GM18511 (cell line): ENCODE data around the gene GAB3.

ENCODE experiments used
- ATAC-seq: cut with Tn5 transposase; IDR thresholded peaks from one replicate; pipeline ENCODE4 v1.9.1; 2021; ENCODE audit warnings: mild to moderate bottlenecking, moderate library complexity; ENCODE audit not compliant: unreplicated experiment

The GAB3 gene, protein sequence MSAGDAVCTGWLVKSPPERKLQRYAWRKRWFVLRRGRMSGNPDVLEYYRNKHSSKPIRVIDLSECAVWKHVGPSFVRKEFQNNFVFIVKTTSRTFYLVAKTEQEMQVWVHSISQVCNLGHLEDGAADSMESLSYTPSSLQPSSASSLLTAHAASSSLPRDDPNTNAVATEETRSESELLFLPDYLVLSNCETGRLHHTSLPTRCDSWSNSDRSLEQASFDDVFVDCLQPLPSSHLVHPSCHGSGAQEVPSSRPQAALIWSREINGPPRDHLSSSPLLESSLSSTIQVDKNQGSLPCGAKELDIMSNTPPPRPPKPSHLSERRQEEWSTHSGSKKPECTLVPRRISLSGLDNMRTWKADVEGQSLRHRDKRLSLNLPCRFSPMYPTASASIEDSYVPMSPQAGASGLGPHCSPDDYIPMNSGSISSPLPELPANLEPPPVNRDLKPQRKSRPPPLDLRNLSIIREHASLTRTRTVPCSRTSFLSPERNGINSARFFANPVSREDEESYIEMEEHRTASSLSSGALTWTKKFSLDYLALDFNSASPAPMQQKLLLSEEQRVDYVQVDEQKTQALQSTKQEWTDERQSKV

GRCh38 chrX:154750301-154751202 is at the start of gene GAB3:
TSS of gene GAB3 (minus strand) at chrX:154751077. CDS start at chrX:154751025, 52 bp downstream.
- peak; percentile 69 for ATAC-seq

DNA sequence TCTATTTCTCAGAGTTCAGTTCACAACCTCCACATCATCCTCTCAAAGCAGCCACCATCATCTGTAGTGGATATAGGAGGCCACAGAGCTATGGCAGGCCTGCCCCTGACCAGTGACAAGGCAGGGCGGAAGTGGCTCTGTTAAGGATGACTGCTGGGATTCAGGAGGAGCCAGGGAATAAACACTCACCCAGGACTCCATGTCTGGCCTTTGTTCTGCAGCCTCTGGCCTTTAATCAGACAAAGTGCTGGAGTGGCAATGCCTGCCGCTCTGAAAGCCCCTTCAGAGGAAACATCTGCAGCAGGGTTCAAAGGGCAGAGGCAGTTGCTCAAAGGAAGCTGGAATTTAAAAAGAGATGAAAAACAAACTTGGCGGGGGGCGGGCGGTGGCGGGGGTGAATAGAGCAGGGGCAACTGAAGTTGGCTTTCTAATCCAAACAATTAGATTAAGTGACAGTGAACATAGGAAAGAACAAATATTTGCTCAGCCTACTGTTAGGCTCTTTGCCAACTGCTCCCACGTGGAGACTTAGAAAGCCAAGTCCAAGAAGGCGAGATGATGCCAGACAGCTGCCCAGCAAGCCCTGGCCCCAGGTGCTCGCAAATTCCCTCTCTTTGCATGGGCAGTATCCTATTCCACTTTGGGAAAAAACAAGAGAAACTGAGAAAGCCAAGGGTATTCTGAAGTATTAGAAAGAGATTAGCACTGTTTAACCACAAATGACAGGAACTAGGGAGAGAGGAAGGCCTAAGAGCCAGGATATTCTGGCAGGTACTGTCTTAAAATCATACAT is 48.9 kb upstream of the GAB3 start:
- no peak for ATAC-seq

GRCh38 chrX:154797006-154797405 is 46.1 kb upstream of the GAB3 start:
- no peak for ATAC-seq

DNA sequence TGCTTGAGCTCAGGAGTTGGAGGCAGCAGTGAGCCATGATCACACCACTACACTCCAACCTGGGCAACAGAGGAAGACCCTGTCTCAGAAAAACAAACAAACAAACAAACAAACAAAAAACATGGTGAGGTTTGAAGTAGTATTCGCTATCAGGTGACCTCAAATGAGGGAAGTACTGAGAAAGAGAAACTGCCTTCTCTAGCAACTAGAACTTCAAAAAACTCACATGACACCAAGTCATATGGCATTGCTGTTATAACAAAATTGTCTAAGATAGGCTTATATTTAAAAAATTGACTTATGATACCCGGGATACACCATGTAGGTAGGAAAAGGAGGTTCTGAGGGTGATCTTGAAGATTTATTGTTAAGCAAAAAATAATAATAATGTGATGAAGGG is 44.1 kb upstream of the GAB3 start:
- no peak for ATAC-seq

GRCh38 chrX:154793084-154793795 is 42.4 kb upstream of the GAB3 start:
- no peak for ATAC-seq

DNA sequence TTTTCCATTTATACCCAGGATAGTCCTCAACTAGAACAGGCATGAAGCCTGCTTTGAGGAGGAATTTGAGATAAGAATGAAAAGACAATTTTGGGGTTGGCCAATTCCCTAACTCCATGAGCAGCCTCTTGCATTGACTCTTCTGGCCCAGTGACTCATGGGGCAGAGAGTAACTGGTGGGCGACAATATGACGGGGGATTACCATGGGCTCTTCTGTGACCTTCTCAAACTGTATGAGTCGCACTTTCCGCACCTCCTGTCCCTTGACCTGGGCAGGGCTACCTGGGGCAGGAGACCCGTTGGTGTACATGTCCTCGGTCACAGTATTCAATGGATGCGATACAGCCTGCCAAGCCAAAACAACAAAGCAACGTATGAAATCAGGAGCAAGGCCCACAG is 41.1 kb upstream of the GAB3 start:
- ATAC-seq: no peak

DNA sequence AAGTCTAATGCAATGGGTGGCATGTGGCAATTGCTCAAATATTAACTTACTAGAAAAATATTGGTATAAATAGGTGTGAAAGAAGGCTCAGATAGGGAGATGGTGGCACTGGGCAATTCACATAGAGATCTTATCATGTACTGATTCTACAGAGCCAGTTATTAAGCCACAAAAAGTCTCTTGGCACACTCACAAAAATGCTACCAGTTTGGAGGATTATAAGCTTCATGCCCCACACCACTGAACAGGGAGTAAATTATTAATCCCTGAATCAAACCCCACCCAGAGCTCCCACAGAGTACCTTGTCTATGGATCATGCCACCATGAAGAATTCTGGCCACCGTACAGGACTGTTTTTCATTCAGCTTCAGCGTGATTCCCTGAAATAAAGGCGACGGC is 40.6 kb upstream of the GAB3 start:
- no peak for ATAC-seq

- no peak for ATAC-seq
Measured at GRCh38 chrX:154785716-154786115, 34.8 kb upstream of the GAB3 start.

DNA sequence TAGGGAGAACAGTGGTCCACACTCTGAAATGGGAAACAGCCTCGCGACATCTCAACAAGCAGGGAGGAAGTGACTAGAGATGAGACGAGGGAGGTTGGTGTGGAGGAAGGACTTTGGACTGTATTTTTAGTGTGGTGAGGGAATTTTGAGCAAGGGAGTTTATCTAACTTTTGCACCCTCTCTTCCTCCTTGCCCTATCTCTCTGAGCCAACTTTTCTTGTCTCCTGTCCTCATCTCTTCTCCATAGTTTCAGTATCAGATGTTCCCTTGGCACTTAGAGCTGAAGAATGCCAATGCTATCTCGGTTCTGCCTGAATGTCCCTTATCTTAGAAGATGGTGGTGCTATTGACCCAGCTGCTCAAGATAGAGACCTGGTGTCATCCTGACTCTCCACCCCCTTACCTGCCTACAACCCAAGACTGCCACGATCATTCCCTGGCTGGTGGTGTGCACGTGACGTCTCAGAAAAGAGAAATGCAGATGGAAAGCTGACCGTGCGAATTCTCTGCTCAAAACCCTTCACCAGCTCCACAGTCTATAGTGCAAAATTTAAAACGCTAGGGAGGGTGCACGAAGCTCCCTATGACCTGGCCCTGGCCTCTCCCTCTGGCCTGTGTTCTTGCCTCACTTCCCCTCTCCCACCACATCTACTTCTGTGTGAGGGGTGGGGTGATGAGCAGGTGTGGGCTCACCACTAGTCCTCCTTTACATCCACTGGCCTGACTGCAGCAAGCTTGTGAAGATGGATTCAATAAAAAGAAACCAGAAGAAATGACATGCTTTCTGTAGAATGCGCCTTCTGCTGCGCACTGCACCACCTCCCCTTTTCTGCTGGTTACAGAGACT is 33.5 kb upstream of the GAB3 start:
- no peak for ATAC-seq

DNA sequence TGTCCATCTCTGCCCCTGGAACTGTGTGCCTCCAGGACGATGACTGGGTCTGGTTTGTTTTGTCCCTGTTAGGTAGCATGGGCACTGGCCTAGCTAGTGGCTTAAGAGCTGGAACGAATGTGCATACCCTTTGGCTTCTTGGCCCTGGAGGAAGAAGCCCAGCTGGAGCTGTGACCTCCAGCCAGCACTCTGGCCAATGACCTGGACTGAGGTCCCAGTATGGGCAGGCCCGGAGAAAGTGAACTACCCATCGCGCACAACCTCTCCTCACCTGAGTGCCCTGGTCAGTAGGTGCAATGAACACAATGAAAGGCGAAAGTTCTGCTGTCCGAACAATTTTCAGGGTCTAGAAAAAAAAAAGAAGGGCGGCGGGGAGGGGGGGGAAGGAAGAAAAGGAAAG is 30.1 kb upstream of the GAB3 start:
- no peak for ATAC-seq

GRCh38 chrX:154779261-154779660 is 28.4 kb upstream of the GAB3 start:
- ATAC-seq: no peak

DNA sequence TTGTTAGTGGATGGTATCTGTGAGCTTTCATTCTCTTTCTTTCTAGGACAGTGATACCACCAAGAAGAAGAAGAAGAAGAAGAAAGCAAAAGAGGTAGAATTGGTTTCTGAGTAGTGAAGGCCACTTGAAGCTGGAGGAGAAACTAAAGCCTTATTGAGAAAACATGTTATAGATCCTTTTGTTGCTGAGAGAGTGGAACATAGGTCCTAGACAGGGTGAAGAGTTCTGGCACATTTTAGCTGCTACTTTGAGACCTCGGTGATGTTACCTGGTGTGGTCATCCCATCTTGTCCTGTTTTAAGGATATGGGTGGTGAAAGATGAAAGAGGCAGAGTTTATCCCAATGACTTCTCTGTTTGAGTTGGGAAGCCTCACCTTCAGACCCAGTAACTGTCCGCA is 25.9 kb upstream of the GAB3 start:
- ATAC-seq: no peak

DNA sequence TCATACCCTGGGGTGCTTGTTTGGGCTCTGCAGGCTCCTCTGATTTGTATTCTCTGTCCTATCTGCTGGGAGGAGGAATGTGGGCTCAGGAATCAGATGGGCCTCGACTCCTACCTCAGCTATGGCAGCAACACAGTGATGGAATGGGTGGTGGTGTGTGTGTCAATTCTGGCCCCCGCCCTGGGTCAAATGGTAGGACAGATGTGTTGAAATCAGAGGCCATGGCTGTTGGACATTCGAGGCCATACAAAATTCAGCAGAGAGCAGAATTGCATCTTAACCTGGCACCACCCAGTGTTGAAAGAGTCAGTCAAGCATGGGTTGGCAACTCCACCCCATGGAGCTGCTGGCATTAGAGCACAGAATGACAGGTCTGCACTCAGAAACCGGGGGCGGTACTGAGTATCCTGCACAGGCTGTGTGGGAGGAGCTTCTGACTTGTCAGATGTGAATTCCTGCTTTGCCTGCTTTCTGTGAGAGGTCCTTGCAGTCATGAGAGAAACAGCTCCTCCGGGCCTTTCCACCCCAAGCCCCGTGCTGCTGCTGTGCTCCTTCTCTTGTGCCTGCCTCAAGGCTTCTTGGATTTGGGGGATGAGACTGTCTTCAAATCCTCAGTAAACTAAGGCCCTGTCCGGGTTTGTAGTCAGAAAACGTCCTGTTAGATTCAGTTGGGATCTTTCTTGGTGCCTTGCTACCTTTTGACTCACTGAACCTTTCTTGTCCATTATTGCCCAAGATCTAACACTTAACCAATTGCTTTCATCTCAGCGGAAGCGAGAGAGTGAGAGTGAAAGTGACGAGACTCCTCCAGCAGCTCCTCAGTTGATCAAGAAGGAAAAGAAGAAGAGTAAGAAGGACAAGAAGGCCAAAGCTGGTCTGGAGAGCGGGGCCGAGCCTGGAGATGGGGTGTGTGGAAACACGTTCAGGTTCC is 24.8 kb upstream of the GAB3 start:
- ATAC-seq: no peak

DNA sequence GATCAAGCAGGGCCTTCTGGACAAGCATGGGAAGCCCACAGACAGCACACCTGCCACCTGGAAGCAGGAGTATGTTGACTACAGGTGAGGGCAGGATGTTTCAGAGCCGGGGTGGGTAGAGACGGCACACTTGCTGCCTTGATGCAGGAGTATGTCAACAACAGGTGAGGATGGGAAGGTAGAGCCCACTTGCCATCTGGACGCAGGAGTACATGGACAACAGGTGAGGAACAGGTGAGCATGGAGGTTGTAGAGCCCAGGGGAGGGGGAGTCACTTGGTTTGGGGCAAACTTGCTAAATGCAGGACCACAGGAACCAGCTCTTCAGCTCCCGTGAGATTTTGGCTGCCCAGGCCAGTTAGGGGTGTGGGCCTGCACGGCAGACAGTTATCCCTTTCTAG is 23.7 kb upstream of the GAB3 start:
- ATAC-seq: no peak

DNA sequence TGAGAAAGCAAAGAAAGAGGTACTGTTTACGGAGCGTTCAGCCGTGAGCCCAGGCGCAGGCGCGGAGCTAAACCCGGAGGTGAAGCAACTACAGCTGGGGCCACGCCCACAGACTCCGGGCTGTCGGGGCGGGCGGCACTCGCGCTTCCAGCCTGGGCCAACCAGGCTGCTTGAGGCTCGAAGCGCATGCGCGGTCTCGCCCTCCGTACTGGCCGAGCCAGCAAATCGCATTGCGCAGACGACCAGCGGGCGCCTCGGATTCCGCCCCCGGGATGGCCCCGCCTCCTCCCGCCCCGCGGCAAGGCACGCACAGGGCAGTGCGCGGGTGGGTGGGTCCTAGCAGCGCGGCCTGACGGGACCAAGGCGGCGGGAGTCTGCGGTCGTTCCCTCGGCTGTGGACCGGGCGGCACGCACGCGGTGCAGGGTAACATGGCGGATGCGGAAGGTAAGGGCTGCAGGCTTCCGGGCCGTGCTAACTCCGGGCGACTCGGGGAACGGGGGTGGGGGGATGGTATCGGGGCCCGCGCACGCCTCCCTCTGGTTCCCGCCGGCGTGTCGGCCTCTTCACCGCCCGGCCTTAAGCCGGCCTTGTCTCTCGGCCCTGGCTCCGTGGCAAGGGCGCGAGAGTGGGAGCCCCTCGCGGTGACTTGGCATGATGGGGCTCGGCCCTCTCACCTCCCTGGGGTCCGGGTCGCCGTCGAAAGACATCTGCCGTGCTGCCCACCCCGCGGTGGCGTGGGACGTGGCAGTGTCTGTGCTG is 11.8 kb upstream of the GAB3 start, which contains the start of gene DKC1:
Gene DKC1, plus strand, starts transcription at position 328 of the 760 bp plus-strand sequence. Its CDS starts 102 bp downstream, at position 430.
- ATAC-seq: peak; percentile 88

DNA sequence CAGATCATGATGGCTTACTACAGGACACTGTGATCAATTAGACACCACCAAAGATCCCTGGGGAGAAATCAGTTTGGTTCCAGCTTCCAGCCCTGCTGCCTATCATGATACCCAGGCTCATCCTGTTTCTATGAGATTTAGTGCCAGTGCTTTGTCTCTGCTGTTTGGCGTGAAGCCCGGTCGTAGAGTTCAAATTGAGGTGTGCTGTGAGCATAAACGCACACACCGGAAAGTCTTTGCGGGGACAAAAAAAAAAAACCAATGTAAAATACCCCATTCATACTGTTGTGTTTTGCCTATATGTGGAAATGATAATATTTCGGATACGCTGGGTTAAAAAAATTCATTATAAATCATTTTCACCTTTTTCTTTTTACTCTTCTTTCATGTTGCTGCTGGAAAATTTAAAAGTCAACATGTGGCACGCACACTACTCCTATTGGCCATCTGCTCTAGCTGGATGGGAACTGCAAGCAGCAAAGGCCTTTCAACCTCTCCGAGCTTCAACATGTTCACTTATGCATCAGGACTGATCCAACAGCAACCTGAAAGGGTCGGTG is 11.2 kb upstream of the GAB3 start:
- no peak for ATAC-seq

DNA sequence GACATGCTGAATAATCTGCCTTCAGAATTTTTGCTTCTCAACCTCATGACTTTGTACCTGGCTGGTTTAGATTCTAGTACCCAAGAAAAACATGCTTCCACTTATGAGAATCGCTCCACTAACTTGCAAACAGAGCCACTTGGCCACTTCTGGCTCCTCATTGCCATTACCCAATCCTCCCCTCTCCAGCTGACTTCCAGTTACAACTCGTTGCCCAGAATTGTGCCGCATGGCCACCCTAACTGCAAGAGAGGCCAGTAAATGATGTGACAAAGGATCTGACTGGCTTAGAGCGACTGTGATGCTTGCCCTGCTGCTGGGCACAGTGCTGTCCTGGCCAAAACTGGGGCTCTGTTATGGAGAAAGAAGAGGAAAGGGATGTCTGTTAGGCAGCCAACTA is 7.8 kb upstream of the GAB3 start:
- no peak for ATAC-seq
